GM10847 (cell line): ENCODE measurements around the gene TMED1.

Experiments
- POLR2A ChIP-seq: IDR thresholded peaks from 2 replicates; pipeline ENCODE4 v1.6.1; 2011; ENCODE audit not compliant: insufficient read length; ENCODE audit errors: extremely low read depth

Gene TMED1

DNA sequence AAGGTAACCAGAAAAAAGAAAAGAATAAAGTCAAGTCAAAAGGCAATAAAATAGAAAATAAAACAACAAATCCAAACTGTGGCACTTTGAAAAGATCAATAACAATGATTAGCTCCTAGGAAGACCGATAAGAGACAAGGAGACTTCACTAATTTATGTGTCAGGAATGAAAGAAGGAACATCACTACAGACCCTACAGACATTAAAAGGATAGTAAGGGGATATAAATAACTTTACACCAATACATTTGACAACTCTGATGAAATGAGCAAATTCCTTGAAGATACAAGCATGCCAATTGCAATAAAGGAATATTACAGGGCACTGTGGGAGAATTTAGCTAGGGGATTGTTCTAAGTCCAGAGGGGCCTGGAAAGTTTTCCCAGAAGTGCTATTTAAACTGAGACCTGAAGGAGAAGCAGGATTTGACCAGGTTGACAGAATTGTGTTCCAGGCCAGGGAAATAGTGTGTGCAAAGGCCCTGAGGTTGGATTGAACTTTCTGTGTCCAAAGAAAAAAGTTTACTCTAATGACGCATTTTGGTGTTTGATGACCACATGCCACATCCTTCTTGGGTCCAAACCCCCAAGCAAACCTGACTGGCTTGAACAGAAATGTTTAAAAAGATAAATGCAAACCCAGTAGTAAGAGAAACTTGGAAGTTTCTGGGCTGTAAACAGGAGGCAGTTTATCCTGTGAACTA is 10.6 kb upstream of the TMED1 start:
- TF ChIP-seq POLR2A = no peak

DNA sequence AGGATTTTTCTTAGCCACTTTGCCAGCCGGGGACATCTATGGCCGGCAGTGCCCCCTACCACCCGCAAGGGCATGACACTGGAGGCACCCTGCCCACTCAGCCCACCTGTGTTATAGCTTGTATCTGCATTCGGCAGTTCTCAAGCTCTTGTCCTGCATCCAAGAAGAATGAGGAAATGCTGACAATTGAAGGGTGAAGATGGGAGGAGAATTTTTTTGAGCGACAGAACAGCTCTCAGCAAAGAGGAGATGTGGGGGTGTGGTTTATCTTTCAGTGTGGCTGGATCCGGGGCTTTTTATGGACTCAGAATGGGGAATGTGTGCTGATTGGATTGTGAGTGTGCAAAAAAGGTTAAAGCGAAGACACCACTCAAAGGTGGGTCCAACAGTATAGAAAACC is 6.8 kb upstream of the TMED1 start:
- TF ChIP-seq POLR2A = no peak

DNA sequence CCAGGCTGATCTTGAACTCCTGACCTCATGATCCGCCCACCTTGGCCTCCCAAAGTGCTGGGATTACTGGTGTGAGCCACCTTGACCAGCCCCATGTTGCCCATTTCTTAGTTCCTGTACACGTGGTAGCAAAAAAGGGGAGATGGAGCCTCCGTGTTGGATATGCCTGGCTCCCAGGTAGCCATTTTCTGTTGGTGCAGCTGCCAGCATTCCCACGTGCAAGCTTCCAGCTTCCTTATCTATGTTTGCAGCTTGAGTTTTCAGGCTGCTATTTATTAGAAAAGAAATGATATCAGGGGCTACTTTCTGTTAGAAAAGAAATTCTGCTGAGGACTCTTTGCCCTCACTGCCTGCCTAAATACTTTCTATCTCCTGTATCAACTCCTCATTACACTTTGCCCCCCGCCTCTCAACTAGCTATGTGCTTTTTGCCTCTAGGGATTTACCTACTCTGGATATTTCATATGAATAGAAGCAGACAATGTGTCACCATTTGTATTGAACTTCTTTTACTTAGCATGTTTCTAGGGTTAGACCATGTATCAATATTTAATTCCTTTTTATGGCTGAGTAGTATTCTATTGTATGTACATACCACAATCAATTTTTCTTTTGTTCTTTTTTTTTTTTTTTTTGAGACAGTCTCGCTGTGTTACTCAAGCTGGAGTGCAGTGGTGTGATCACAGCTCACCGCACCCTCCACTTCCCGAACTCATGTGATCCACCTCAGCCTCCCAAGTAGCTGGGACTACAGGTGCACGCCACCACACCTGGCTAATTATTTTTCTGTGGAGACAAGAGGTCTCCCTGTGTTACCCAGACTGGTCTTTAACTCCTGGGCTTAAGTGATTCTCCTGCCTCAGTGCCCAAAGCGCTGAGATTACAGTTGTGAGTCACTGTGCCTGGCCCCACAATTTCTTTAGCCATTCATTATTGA is 3.4 kb upstream of the TMED1 start:
- no peak for TF ChIP-seq POLR2A

DNA sequence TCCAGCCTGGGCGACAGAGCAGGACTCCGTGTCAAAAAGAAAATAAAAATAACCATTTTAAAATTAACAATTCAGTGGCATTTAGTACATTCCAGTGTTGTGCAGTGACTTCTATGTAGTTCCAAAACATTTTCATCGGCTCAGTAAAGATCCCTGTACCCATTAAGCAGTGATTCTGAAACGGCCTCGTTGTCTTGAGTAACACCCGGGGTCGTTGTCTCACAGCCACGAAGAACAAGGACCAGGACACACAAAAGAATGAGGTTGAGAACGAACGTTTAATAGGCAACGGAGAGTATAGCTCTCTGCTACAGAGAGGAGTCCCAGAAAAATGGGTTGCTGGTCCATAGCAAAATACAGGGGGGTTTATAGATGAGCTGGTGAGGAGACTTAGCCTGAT is 2.4 kb upstream of the TMED1 start:
- TF ChIP-seq POLR2A = no peak

DNA sequence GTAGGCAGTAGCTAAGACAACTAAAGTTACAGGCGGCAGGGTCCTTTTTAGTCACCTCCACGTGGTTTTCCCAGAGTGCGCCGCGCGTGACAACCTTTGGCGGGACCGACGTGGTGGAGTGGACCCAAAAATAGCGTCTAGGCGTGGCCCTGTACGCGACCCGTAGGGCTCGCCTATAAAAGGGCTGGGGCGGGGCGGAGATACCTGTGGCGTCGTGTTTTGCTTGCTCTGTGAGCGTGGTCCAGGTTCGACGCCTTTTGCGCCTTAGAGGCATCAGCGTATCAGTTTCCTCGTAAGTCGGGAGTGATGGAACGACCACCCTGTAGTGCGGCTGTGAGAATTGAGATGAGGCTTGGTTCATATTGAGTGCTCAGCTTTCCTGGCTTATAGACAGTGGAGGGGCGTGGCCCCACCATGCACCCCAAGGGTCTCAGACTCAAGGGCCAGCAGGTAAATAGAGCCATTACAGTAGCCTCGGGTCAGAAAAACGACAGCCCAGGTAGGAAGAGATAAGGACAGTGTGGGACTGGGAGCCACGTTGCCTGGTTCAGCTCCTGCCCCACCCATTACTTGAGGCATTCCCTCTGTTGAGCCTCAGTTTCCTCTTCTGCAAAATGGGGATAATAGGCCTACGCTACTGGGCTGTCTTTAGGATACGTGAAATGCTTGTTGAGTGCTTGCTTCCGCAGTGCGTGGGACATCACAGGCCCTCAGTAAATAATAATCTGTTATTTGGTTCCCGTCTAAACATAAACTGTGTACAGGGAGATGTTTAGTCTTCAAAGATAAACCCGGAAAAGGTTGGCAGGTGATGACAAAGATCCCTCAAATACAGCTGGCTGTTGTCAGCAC is 693 bp upstream of the TMED1 start:
- no peak for TF ChIP-seq POLR2A

DNA sequence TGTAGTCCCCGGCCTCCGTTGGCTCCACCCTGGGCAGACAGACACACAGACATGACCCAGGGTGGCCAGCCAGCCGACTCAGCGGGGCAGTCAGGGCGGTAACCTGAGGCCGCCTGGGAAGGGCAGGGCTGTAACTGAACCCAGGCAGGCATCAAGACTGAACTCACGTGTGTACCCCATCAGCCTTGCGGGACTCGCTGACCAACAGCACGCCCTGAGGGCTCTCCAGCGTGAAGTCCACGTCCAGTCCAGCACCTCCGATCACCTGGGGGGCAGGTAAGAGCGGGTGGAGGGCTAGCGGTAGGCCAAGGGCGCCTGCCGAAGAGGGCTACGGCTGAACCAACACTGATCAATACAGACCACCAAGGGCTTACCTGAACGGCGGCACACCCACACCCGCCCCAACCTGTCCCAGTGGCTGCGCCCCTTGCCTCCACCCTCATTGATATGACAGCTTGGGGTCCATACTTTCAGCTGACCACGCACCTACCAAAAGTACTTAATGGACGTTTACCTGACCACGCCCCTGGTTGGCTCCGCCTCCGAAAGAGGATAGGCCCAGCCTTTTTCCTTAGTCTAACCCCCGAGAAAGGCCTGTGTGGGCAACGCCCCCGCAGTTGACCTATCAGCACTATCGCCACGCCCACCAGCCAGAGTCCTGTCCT is 791 bp downstream of the TMED1 start:
- no peak for TF ChIP-seq POLR2A

DNA sequence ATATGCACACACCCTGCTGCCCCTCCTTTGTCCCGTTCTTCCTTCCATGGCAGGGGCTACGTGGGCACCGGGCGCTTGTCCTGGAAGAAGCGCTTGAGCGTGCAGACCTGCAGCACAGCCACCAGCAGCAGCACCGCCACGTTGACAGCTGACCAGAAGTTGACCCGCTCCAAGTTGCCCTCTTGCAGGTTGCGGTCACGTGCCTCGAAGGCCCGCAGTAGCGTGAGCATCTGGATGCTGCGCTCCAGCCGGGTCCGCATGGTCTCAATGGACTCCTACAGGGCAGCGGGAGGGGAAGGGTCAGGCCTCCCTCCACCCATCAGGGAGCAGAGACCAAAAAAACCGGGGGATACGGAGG is 3.1 kb downstream of the TMED1 start:
- TF ChIP-seq POLR2A = no peak

DNA sequence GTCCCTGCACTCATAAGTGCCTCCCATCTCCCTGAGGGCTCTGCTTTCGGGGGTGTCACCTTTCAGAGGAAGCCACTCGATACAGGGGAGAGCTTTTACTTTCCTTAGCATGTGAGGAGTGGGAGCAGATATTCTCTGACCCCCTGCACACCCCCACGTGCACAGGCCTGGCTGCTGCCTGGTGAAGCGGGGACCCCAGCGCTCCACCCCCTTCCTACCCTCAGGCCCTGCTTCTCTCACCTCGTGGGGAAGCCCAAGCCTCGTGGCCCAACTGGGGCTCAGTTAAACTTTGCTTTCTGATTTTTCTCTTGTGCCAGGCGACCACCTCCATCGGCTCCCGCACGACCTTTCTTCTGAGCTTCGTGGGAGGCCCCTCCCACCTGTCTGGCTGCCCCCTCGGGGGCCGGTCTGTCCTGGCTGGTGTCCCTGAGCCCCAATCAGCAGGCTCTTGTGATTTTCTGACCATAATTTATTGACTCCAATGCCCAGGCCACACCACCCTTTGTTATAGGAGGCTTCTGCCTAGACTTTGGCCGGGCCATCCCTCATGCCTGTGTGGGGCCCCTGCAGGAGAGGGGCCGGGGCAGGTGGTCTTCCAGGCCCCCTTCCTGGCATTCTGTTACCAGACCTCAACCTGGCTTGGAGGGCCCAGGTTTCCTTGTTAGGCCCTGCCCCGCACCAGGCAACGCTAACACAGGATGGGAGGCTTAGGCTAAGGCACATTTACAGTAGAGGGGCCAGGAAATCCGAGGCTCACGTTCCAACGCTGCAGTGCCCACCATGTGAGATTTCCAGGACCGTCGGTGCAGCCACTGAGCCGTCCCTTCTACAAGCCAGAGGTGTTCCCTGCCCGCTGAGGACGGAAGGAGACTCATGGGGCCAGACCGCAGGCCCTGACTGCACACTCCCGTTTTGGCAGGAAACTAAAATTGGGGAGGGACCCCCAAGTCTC is 3.7 kb downstream of the TMED1 start:
- TF ChIP-seq POLR2A = no peak

DNA sequence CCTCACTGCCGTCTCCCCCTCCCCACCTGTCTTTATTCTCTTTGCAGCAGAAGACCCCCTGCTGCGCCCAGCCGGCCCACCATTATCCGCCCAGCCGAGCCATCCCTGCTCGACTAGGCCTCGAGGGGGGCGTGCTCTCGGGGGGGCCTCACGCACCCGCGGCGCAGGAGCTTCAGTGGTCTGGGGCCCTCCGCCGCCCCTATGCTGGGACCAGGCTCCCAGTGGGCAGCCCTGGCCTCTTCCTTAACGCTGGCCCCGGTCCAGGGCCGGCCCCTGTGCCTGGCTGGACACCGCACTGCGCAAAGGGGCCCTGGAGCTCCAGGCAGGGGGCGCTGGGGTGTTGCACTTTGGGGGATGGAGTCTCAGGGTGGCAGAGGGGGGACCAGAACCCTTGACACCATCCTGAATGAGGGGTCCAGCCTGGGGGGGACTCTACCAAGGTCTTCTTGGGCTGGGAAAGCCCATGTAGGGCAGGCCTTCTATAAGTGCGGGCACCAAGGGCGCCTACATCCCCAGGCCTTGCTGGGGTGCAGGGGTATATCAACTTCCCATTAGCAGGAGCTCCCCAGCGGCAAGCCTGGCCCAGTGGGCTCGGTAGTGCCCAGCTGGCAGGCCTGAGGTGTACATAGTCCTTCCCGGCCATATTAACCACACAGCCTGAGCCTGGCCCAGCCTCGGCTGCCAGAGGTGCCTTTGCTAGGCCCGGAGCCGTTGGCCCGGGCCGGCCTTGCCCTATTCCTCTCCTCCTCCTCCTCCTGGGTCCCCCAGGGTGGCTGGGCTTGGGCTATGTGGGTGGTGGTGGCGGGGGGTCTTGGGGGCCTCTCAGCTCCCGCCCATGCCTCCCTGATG is 4.9 kb downstream of the TMED1 start:
- no peak for TF ChIP-seq POLR2A

DNA sequence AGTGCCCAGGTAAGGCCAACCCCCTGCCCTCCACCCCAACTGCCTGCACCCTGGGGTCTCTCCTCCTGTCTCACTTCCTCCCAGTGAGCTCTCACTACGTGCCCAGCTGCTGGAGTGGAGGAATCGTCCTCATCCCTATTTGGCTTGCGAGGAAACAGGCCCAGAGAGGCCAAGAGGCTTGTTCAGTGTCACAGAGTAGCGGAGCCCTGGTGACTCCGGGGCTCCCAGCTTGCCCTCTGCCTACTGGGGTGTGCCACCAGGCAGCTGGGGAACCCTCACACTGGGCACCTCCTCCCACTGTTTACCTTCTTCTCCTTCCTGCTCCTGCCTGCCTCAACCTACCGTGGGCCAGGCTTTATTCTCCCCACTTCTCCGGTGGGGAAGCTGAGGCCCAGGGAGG is 5.6 kb downstream of the TMED1 start:
- no peak for TF ChIP-seq POLR2A

DNA sequence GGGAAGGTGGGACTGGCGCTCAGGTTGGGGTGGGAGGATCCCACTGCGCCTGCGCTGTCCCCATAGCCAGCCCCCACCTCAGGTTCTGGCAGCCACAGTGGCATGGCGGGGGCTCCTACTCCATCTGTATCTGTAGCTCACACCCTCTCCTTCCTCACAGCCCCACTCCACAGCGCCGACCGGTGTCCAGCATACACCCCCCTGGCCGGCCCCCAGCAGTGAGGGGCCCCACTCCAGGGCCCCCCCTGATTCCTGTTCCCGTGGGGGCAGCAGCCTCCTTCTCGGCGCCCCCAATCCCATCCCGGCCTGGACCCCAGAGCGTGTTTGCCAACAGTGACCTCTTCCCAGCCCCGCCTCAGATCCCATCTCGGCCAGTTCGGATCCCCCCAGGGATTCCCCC is 6.0 kb downstream of the TMED1 start:
- TF ChIP-seq POLR2A = no peak

DNA sequence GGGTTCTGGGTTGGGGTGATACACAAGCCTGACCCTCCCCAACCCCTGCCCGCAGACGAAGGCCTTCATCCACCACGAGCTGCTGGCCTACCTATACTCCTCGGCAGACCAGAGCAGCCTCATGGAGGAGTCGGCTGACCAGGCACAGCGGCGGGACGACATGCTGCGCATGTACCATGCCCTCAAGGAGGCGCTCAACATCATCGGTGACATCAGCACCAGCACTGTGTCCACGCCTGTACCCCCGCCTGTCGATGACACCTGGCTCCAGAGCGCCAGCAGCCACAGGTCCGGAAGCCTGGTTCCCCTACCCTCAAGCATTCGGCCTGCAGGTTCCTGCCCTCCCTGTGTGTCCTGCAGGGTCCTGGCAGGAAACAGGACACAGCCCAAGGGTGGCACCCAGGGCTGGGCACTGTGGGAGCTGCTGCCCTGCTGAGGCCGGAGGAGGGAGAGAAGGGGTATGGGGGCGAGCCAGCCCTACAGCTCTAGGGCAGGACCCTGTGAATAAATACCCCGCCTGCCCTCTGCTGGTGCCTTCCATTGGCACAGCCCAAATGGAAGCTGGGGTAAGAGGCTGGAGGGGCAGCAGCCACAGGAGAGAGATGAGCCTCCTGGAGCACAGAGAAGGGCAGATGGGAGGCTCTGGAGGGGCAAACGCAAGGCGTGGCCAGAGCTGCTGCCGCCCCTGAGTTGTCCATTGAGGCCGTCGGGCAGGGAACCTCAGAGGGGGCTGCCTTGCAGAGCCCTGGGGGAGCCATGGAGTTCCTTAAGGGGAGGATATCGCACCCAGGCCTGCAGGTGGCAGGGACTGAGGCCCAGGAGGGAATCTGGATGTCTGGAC is 6.8 kb downstream of the TMED1 start:
- TF ChIP-seq POLR2A = no peak
